GM21447 (cell line): ENCODE measurements around the gene KRTAP4-3.
"Not testable (repeated sequence)": the region's sequence is repeated elsewhere in the genome, so short reads cannot be mapped to it uniquely, and the experiment has no call there.

Experiments
- ATAC-seq: cut with Tn5 transposase; IDR thresholded peaks from one replicate; pipeline ENCODE4 v1.9.1; 2021; ENCODE audit not compliant: unreplicated experiment

KRTAP4-3 gene

GRCh38 chr17:41119696-41120690 lies 48.0 kb downstream of the KRTAP4-3 start:
- ATAC-seq = not testable (repeated sequence)

DNA sequence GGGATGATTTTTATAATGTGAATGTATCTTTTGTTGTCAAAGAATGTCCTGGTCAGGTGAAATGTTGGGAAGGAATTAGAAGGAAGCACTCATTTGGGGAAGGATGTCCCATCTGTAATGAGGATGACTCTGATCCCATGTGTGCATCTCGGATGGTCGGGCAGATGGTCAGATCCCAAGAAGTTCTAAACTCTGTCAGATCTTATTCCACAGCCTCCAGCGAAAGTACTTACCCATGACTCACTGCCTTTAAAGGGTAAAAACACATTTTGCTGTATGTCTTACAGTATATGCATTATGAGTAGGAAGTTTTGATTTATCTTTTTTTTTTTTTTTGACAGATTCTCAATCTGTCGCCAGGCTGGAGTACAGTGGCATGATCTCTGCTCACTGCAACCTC lies 49.3 kb downstream of the KRTAP4-3 start:
- no peak for ATAC-seq

DNA sequence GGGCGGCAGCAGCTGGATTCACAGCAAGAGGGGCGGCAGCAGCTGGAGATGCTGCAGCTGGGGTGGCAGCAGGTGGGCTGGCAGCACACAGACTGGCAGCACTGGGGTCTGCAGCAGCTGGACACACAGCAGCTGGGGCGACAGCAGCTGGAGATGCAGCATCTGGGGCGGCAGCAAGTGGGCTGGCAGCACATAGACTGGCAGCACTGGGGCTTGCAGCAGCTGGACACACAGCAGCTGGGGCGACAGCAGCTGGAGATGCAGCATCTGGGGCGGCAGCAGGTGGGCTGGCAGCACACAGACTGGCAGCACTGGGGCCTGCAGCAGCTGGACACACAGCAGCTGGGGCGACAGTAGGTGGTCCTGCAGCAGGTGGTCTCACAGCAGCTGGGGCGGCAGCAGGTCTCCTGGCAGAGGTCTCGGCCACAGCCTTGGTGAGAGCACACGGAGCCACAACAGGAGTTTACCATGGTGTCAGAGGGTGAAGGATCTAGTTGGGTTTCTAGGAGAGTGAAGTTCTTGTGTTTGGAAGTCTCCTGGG lies 50.1 kb downstream of the KRTAP4-3 start, which contains the start of gene KRTAP4-11:
Gene KRTAP4-11, minus strand, starts transcription at position 528 of the 541 bp plus-strand sequence. Its CDS starts 58 bp downstream, at position 470.
- ATAC-seq = not testable (repeated sequence)
